Type B pancreatic cell (in vitro differentiated cells): Measurements from ENCODE around the gene TMEM120B. TPM values are rescaled to one million over a fixed set of nuclear protein-coding genes. Genes with fewer than 3 reads are reported as not detected.
A peak's percentile ranks its signal among the peaks of the same experiment; 100 is the strongest.

ENCODE experiments used
- DNase-seq: peaks from one replicate; pipeline ENCODE4 v3.0.0; 2021; ENCODE audit warnings: mixed read lengths; ENCODE audit not compliant: unreplicated experiment; ENCODE audit errors: extremely low spot score
- H3K27ac Mint-ChIP-seq: 2 replicates; pipeline ENCODE4 v1.8.0; 2021; ENCODE audit warnings: mild to moderate bottlenecking, mixed read lengths
- H3K27me3 Mint-ChIP-seq: 2 replicates; pipeline ENCODE4 v1.8.0; 2021; ENCODE audit warnings: mixed read lengths
- H3K36me3 Mint-ChIP-seq: 2 replicates; pipeline ENCODE4 v1.8.0; 2021; ENCODE audit warnings: mixed read lengths
- H3K4me1 Mint-ChIP-seq: one replicate; pipeline ENCODE4 v1.8.0; 2021; ENCODE audit warnings: mixed read lengths; ENCODE audit not compliant: unreplicated experiment
- H3K4me3 Mint-ChIP-seq: 2 replicates; pipeline ENCODE4 v1.8.0; 2021; ENCODE audit warnings: mild to moderate bottlenecking, mixed read lengths
- H3K9me3 Mint-ChIP-seq: 2 replicates; pipeline ENCODE4 v1.8.0; 2021; ENCODE audit warnings: mixed read lengths
- total RNA-seq: library from RNA; stranded (reverse); gene quantifications from 2 replicates; pipeline ENCODE4 v1.2.1, GENCODE V29; 2021; ENCODE audit warnings: low replicate concordance
- TF ChIP-seq, protein P1 (sequence below): fragments of 200-600 bp; sonication (generic); conservative IDR thresholded peaks from 2 replicates; pipeline ENCODE4 v1.5.0; 2021; ENCODE audit warnings: antibody characterized with exemption, mild to moderate bottlenecking

TMEM120B gene
- total RNA-seq, 1 donor from 2014 or later = 14.0 TPM

DNA sequence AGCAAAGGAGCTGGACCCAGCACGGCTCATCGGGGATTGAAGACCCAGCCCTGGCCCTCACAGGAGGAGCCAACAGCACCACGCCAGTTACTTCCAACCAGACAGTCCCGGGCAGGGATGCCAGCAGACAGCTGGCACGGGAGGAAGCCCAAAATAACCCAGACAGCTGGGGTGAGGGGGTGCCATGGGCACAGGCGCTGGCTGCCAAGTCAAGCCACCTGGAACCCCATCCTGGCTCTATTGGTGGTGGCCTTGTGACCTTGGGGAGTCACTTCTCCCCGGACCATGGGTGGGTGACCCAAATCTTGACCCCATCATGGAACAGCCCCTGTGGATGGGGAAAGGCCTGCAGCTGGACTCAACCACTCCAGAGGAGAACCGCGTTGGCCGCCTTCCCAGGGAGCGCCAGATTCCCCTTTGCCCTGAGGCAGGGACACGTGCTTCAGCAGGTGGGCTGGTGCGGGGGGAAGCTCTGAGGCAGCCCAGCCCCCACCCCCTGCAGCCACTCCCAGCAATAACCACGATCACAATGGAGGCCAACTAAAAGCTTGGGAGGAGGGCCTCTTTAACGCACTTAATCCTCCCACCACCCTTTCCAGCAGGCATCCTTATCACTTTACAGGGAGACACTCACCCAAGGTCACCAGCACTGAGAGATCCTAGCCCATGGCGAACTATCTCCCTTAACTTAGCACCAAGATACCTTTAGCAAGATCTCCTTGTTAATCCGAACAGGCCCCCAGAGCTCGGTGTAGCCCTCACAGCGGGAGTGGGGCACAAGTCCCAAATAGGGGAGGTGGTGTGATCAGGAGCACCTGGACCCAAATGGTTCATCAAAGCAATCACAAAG, 85.6 kb downstream of the TMEM120B start:
- no peak for DNase-seq
- Mint-ChIP-seq H3K4me1 (peaks cover 35% of the 10 kb centered on the region), H3K36me3 (peaks cover 18% of the 10 kb centered on the region), H3K27me3 (peaks cover 5% of the 10 kb centered on the region), H3K4me3 (peak overlapping the region; percentile 92), H3K27ac (peak overlapping the region; percentile 96), H3K9me3 (no peaks in the 10 kb centered on the region)
- TF ChIP-seq, protein P1, sequence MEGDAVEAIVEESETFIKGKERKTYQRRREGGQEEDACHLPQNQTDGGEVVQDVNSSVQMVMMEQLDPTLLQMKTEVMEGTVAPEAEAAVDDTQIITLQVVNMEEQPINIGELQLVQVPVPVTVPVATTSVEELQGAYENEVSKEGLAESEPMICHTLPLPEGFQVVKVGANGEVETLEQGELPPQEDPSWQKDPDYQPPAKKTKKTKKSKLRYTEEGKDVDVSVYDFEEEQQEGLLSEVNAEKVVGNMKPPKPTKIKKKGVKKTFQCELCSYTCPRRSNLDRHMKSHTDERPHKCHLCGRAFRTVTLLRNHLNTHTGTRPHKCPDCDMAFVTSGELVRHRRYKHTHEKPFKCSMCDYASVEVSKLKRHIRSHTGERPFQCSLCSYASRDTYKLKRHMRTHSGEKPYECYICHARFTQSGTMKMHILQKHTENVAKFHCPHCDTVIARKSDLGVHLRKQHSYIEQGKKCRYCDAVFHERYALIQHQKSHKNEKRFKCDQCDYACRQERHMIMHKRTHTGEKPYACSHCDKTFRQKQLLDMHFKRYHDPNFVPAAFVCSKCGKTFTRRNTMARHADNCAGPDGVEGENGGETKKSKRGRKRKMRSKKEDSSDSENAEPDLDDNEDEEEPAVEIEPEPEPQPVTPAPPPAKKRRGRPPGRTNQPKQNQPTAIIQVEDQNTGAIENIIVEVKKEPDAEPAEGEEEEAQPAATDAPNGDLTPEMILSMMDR = no peak

DNA sequence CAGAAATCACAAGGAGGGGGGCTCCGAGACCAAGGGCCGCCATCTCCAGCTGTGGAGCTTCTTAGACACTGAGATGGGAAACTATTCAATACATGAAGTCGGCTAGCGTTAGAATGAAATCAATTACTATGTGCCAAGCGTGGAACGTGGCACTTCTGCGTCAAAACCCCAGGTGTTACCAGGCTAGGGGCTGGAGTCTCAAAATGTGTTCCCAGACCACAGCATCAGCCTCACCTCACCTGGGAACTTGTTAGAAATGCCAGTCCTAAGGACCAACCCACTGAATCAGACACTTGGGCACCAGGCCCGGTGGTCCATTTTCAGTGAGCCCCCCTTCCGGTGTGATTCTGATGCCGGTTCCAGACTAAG, 86.2 kb downstream of the TMEM120B start:
- Mint-ChIP-seq H3K9me3 (no peaks in the 10 kb centered on the region), H3K4me1 (peaks cover 35% of the 10 kb centered on the region), H3K4me3 (peak overlapping the region; percentile 92), H3K27me3 (peaks cover 5% of the 10 kb centered on the region), H3K36me3 (peaks cover 18% of the 10 kb centered on the region), H3K27ac (peak overlapping the region; percentile 96)
- no peak for DNase-seq
- TF ChIP-seq, protein P1 = no peak

DNA sequence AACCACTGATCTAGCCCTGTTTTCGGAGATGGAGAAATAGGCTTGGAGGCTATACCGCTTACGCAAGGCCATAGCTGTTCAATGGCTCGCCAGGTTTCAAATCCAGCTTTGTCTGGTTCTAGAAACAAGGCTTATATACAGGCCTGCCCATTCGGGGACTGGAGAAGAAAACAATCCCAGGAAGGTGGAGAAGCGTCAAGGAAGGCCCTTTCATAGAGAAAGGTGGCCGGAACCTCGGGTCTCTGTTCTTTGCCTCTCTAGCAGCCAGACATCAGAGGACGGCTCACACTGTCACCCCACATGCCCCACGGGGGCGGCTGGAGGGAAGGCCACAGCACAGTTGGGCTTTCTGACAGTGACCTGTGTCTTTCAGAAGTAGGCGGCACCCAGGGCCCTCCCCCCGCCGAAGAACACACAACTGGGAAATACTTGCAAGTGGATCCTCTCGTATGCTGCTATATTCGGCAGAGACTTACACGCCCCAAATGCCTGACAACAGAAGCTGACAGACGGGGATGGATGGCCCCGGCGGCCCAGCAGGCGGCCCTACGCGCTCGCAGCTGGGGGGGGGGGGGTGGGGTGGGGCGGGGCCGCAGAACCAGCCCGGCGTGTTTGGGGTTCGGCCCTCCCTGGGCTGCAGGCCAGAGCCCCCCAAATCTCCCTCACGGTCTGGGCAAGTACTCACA, 86.7 kb downstream of the TMEM120B start:
- Mint-ChIP-seq H3K4me1 (peaks cover 33% of the 10 kb centered on the region), H3K27me3 (peaks cover 5% of the 10 kb centered on the region), H3K36me3 (peaks cover 18% of the 10 kb centered on the region), H3K4me3 (peak overlapping the region; percentile 92), H3K27ac (peak overlapping the region; percentile 96), H3K9me3 (no peaks in the 10 kb centered on the region)
- TF ChIP-seq, protein P1 = no peak
- DNase-seq = no peak

DNA sequence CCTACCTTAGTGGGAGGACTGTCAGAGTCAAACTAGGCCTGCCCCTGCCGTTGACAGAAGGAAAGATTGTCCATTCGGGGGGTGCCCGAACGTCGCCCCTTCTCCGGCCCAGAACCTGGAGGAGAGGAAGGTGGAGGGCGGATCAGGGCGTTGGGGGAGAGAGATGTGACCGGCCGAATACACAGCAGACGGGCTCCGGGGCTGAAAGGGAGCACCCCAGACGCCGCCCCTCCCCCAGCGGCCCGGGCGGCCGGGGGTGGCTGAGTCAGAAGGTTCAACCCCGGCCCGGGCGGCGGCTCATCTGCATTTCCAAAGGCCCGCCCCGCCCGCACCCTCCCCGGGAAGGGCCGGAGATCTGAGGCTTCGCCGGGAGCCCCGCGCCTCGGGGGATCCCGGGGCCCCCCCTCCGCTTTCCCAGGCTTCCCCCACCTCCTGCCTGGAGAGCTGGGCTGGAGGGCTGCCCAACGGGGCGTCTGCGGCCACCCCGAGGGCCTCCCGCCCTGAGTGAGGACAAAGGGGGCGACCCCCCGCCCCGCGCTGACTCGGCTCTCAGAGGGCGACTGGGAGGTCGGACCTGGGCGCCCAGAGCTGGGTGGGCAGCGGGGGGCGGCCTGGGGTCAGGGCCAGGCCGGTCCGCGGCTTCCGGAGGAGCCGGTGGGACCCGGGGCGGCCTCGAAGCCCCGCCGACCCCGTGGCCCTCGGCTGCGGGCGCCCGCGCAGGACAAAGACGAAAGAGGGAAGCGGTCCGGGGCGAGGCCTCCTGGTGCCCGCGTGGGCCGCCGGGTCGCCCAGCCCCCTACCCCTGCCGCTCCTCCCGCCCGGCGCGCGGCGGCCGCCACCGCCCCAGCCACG, 87.5 kb downstream of the TMEM120B start:
- Mint-ChIP-seq H3K36me3 (peaks cover 18% of the 10 kb centered on the region), H3K9me3 (no peaks in the 10 kb centered on the region), H3K27ac (peak overlapping the region; percentile 96), H3K4me1 (peaks cover 25% of the 10 kb centered on the region), H3K4me3 (peak overlapping the region; percentile 92), H3K27me3 (peaks cover 5% of the 10 kb centered on the region)
- TF ChIP-seq, protein P1 = no peak
- peak; percentile 86 for DNase-seq
